Measurements from ENCODE around the gene NRF1. TPM values are rescaled to one million over a fixed set of nuclear protein-coding genes. Genes with fewer than 3 reads are reported as not detected.
"Not testable (repeated sequence)": the region's sequence is repeated elsewhere in the genome, so short reads cannot be mapped to it uniquely, and the experiment has no call there.

NRF1 gene
- polyA plus RNA-seq, 2 of the 4 experiments (the other 2 are of a cell fraction) = 11.2 to 18.5 TPM

- ChIA-PET POLR2A (no interaction called here), CTCF (interaction anchor here (1.0 to 2.4 kb wide), 2 partner anchors 13 to 31 kb away, joined by 3 to 14 read pairs; no protein-coding TSS in a partner anchor)
- no peak overlapping the region for H3K27ac ChIP-seq
- H3K4me2 ChIP-seq = no peak overlapping the region
- H3K4me3 ChIP-seq = no peak overlapping the region
- no peak for FAIRE-seq
- ATAC-seq = peak in 1 of 2 experiments; percentile 26; a peak in 2 of 6 replicates
- H3K4me1 ChIP-seq = no peaks in the 10 kb centered on the region
- TF ChIP-seq RNF2 (IDR thresholded peaks at IDR 0.05; ENCODE audit: borderline replicate concordance, low read depth) (no peak), CEBPB (IDR thresholded peaks at IDR 0.05) (no peak), GATA3 (IDR thresholded peaks at IDR 0.05; ENCODE audit: borderline replicate concordance) (no peak), RAD21 (conservative IDR thresholded peaks at IDR 0.05 in 1 of 2, IDR thresholded peaks at IDR 0.05 in 1 of 2) (no peak), RCOR1 (IDR thresholded peaks at IDR 0.05; ENCODE audit: low read depth, low read length) (no peak), POLR2AphosphoS2 (conservative IDR thresholded peaks at IDR 0.05; ENCODE audit: low read length) (no peak), CHD4 (IDR thresholded peaks at IDR 0.05; ENCODE audit: borderline replicate concordance) (no peak), BHLHE40 (IDR thresholded peaks at IDR 0.05; ENCODE audit: low read depth, low read length) (no peak), ESRRA (IDR thresholded peaks at IDR 0.05; ENCODE audit: borderline replicate concordance, low read length) (no peak), POLR2A (IDR thresholded peaks at IDR 0.05; ENCODE audit: low read length) (no peak), SMC3 (IDR thresholded peaks at IDR 0.05) (no peak), FOXS1 (CRISPR knock-in tag; IDR thresholded peaks at IDR 0.05) (no peak), HMGXB4 (CRISPR knock-in tag; IDR thresholded peaks at IDR 0.05; ENCODE audit: borderline replicate concordance) (no peak), JUNB (IDR thresholded peaks at IDR 0.05) (no peak), CTCF (IDR thresholded peaks at IDR 0.05) (no peak), HDAC2 (IDR thresholded peaks at IDR 0.05) (no peak)
- TF ChIP-seq, protein P1, sequence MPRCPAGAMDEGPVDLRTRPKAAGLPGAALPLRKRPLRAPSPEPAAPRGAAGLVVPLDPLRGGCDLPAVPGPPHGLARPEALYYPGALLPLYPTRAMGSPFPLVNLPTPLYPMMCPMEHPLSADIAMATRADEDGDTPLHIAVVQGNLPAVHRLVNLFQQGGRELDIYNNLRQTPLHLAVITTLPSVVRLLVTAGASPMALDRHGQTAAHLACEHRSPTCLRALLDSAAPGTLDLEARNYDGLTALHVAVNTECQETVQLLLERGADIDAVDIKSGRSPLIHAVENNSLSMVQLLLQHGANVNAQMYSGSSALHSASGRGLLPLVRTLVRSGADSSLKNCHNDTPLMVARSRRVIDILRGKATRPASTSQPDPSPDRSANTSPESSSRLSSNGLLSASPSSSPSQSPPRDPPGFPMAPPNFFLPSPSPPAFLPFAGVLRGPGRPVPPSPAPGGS (IDR thresholded peaks at IDR 0.05) = no peak
- TF ChIP-seq, protein P2, sequence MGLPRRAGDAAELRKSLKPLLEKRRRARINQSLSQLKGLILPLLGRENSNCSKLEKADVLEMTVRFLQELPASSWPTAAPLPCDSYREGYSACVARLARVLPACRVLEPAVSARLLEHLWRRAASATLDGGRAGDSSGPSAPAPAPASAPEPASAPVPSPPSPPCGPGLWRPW (IDR thresholded peaks at IDR 0.05) = no peak
- TF ChIP-seq, protein P3, sequence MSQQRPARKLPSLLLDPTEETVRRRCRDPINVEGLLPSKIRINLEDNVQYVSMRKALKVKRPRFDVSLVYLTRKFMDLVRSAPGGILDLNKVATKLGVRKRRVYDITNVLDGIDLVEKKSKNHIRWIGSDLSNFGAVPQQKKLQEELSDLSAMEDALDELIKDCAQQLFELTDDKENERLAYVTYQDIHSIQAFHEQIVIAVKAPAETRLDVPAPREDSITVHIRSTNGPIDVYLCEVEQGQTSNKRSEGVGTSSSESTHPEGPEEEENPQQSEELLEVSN (IDR thresholded peaks at IDR 0.05; ENCODE audit: borderline replicate concordance, low read depth) = no peak
- H3K9me3 ChIP-seq = no peaks in the 10 kb centered on the region
- no peak for DNase-seq (ENCODE audit: low read depth in 1 of 2, low spot score in 1 of 2)
- WGBS (ENCODE audit: missing lambda C conversion rate) = 67% methylated on average over 9 of the region's 9 CpGs
Measured at GRCh38 chr7:129793506-129794310, 182.2 kb downstream of the NRF1 start.

GRCh38 chr7:129794461-129794860 lies 182.9 kb downstream of the NRF1 start:
- 80% methylated on average over 9 of the region's 9 CpGs for WGBS (ENCODE audit: missing lambda C conversion rate)
- CTCF ChIA-PET = interaction anchor here (0.6 to 2.4 kb wide), 6 partner anchors 9 to 324 kb away, joined by 3 to 14 read pairs (median 4); no protein-coding TSS in a partner anchor
- FAIRE-seq; ATAC-seq; H3K4me2 ChIP-seq; DNase-seq (ENCODE audit: low read depth in 1 of 2, low spot score in 1 of 2); H3K4me1 ChIP-seq; POLR2A ChIA-PET; H3K4me3 ChIP-seq; H3K9me3 ChIP-seq; H3K27ac ChIP-seq: not testable (repeated sequence)

All from A549 (cell line).